Left forelimb (tissue), 1 donor: Measurements from ENCODE around the gene NSG2.
"Not testable (repeated sequence)": the region's sequence is repeated elsewhere in the genome, so short reads cannot be mapped to it uniquely, and the experiment has no call there.

Experiments
- DNase-seq: peaks from one replicate; pipeline ENCODE4 v3.0.0-alpha.2; 2018; ENCODE audit warnings: low spot score

The NSG2 gene

GRCh38 chr5:174101195-174101730, 55.8 kb downstream of the NSG2 start:
- no peak for DNase-seq

GRCh38 chr5:174102574-174102973, 57.1 kb downstream of the NSG2 start:
- not testable (repeated sequence) for DNase-seq

- DNase-seq: no peak
Observed at GRCh38 chr5:174106997-174107655, 61.6 kb downstream of the NSG2 start.

GRCh38 chr5:174108745-174109144, 63.2 kb downstream of the NSG2 start:
- DNase-seq: no peak

GRCh38 chr5:174109698-174110260, 64.3 kb downstream of the NSG2 start:
- DNase-seq: no peak

- DNase-seq: no peak
Observed at GRCh38 chr5:174110310-174110709, 64.8 kb downstream of the NSG2 start.

- DNase-seq: no peak
Observed at GRCh38 chr5:174111287-174111973, 65.9 kb downstream of the NSG2 start.

- no peak for DNase-seq
Observed at GRCh38 chr5:174115226-174115625, 69.7 kb downstream of the NSG2 start.

GRCh38 chr5:174118823-174119467, 73.4 kb downstream of the NSG2 start:
- no peak for DNase-seq

- DNase-seq: no peak
Observed at GRCh38 chr5:174119468-174119881, 74.0 kb downstream of the NSG2 start.

GRCh38 chr5:174120401-174121005, 75.0 kb downstream of the NSG2 start:
- no peak for DNase-seq

GRCh38 chr5:174134545-174134944, 89.0 kb downstream of the NSG2 start:
- no peak for DNase-seq

GRCh38 chr5:174139623-174140022, 94.1 kb downstream of the NSG2 start:
- DNase-seq: no peak

GRCh38 chr5:174140452-174141020, 95.0 kb downstream of the NSG2 start:
- no peak for DNase-seq

- no peak for DNase-seq
Observed at GRCh38 chr5:174141398-174141797, 95.9 kb downstream of the NSG2 start.

- DNase-seq: no peak
Observed at GRCh38 chr5:174145091-174145490, 99.6 kb downstream of the NSG2 start.

- no peak for DNase-seq
Observed at GRCh38 chr5:174145821-174146220, 100.3 kb downstream of the NSG2 start.

GRCh38 chr5:174146556-174146955, 101.0 kb downstream of the NSG2 start:
- DNase-seq: no peak

GRCh38 chr5:174147012-174147411, 101.5 kb downstream of the NSG2 start:
- DNase-seq: not testable (repeated sequence)

- DNase-seq: no peak
Observed at GRCh38 chr5:174147551-174147950, 102.0 kb downstream of the NSG2 start.

GRCh38 chr5:174148721-174149120, 103.2 kb downstream of the NSG2 start:
- no peak for DNase-seq

- no peak for DNase-seq
Observed at GRCh38 chr5:174149426-174149825, 103.9 kb downstream of the NSG2 start.
